Choroid plexus epithelial cell (primary cell): ENCODE data around the gene PAK3.

ENCODE experiments used
- DNase-seq: peaks from one replicate; pipeline ENCODE4 v3.0.0-alpha.2; 2010; ENCODE audit warnings: low read depth
- H3K4me3 ChIP-seq: 2 replicates; pipeline ENCODE4 v1.5.1; 2011; ENCODE audit warnings: low read depth, mild to moderate bottlenecking, control low read depth, low read length, moderate library complexity
- CTCF ChIP-seq: conservative IDR thresholded peaks from 2 replicates; pipeline ENCODE4 v1.5.1; 2011; ENCODE audit warnings: low read depth, mild to moderate bottlenecking, control low read depth, inconsistent platforms, low read length, moderate library complexity

PAK3 gene

GRCh38 chrX:111181951-111182350, 86.0 kb downstream of the PAK3 start:
- no peak for DNase-seq
- TF ChIP-seq CTCF, result no peak
- no peak overlapping the region for H3K4me3 ChIP-seq

- no peak for DNase-seq
- no peak overlapping the region for H3K4me3 ChIP-seq
- no peak for TF ChIP-seq CTCF
Measured at GRCh38 chrX:111182997-111183396, 87.0 kb downstream of the PAK3 start.

GRCh38 chrX:111191598-111191997, 95.6 kb downstream of the PAK3 start:
- no peak for DNase-seq
- no peak overlapping the region for H3K4me3 ChIP-seq
- TF ChIP-seq CTCF, result no peak

GRCh38 chrX:111199505-111199904, 103.5 kb downstream of the PAK3 start:
- H3K4me3 ChIP-seq, result no peak overlapping the region
- no peak for DNase-seq
- TF ChIP-seq CTCF, result no peak

GRCh38 chrX:111200327-111200726, 104.3 kb downstream of the PAK3 start:
- TF ChIP-seq CTCF, result no peak
- DNase-seq, result no peak
- no peak overlapping the region for H3K4me3 ChIP-seq

- no peak for TF ChIP-seq CTCF
- no peak overlapping the region for H3K4me3 ChIP-seq
- DNase-seq, result no peak
Measured at GRCh38 chrX:111207851-111208250, 111.9 kb downstream of the PAK3 start.

GRCh38 chrX:111216293-111216801, 120.4 kb downstream of the PAK3 start:
- H3K4me3 ChIP-seq, result no peak overlapping the region
- no peak for TF ChIP-seq CTCF
- no peak for DNase-seq
